ENCODE measurements around the gene HIC1. TPM values are rescaled to one million over a fixed set of nuclear protein-coding genes. Genes with fewer than 3 reads are reported as not detected.

Gene HIC1
- total RNA-seq, 4 donors from 2014 or later, result 9.1 to 32.5 (median 14.7) TPM

GRCh38 chr17:2065949-2066400 lies 11.1 kb downstream of the HIC1 start:
- peaks cover 24 to 74% (median 46%) of the 10 kb centered on the region in 4 donors for H3K4me1 ChIP-seq
- WGBS, 2 donors (ENCODE audit: low coverage in 1 of 2), result 83% methylated on average over 10 of the region's 10 CpGs; no CpG with 5 or more reads in 1 of the 2 donors
- H3K36me3 ChIP-seq, result peaks cover 0 to 10% (median 0%) of the 10 kb centered on the region in 4 donors
- no peaks in the 10 kb centered on the region for H3K27me3 ChIP-seq
- no peak for DNase-seq
- no peaks in the 10 kb centered on the region for H3K9me3 ChIP-seq
- intact Hi-C loops (cut with DNase I; ENCODE audit: low total_unique reads), result no loop called here
- no peak overlapping the region for H3K4me3 ChIP-seq
- in situ Hi-C loops (cut with MboI; ENCODE audit: low pct_ligation_motif_present in 1 of 4, low pct_unique_long_range_greater_than_20kb in 1 of 4, low sequenced_read_pairs in 3 of 4), result loop anchor here (5.0 to 25.0 kb wide), 3 partner anchors 96 to 179 kb away; no protein-coding TSS in a partner anchor
- peak overlapping the region; percentile 85 to 92 (median 90) for H3K27ac ChIP-seq
- TF ChIP-seq CTCF (IDR thresholded peaks at IDR 0.05) (no peak), POLR2AphosphoS5 (IDR thresholded peaks at IDR 0.05) (peak in 1 of 3 donors; percentile 47)

GRCh38 chr17:2067048-2067561 lies 12.2 kb downstream of the HIC1 start:
- no peaks in the 10 kb centered on the region for H3K27me3 ChIP-seq
- peak overlapping the region; percentile 77 to 92 (median 90) for H3K27ac ChIP-seq
- TF ChIP-seq CTCF (IDR thresholded peaks at IDR 0.05), result no peak
- TF ChIP-seq POLR2A (IDR thresholded peaks at IDR 0.05), result no peak
- no peak for TF ChIP-seq POLR2AphosphoS5 (IDR thresholded peaks at IDR 0.05)
- TF ChIP-seq EP300 (IDR thresholded peaks at IDR 0.05; ENCODE audit: low read depth), result no peak
- H3K36me3 ChIP-seq, result peaks cover 0 to 10% (median 0%) of the 10 kb centered on the region in 4 donors
- H3K4me1 ChIP-seq, result peaks cover 24 to 79% (median 49%) of the 10 kb centered on the region in 4 donors
- in situ Hi-C loops (cut with MboI; ENCODE audit: low pct_ligation_motif_present in 1 of 4, low pct_unique_long_range_greater_than_20kb in 1 of 4, low sequenced_read_pairs in 3 of 4) (loop anchor here (5.0 to 25.0 kb wide), 3 partner anchors 95 to 178 kb away; no protein-coding TSS in a partner anchor), intact Hi-C loops (cut with DNase I; ENCODE audit: low total_unique reads) (no loop called here)
- DNase-seq, result no peak
- no peaks in the 10 kb centered on the region for H3K9me3 ChIP-seq
- no peak overlapping the region for H3K4me3 ChIP-seq
- WGBS, 2 donors (ENCODE audit: low coverage in 1 of 2), result 40 to 83% methylated on average over 2 to 14 of the region's 14 CpGs

- Histone ChIP-seq H3K4me1 (peaks cover 24 to 79% (median 47%) of the 10 kb centered on the region in 4 donors), H3K27ac (peak overlapping the region; percentile 77 to 92 (median 90)), H3K9me3 (no peaks in the 10 kb centered on the region), H3K27me3 (no peaks in the 10 kb centered on the region), H3K36me3 (peaks cover 0 to 10% (median 0%) of the 10 kb centered on the region in 4 donors), H3K4me3 (no peak overlapping the region)
- intact Hi-C loops (cut with DNase I; ENCODE audit: low total_unique reads) (no loop called here), in situ Hi-C loops (cut with MboI; ENCODE audit: low pct_ligation_motif_present in 1 of 4, low pct_unique_long_range_greater_than_20kb in 1 of 4, low sequenced_read_pairs in 3 of 4) (loop anchor here (5.0 to 25.0 kb wide), 3 partner anchors 95 to 177 kb away; no protein-coding TSS in a partner anchor)
- TF ChIP-seq EP300 (IDR thresholded peaks at IDR 0.05; ENCODE audit: low read depth) (no peak), POLR2A (IDR thresholded peaks at IDR 0.05) (no peak), POLR2AphosphoS5 (IDR thresholded peaks at IDR 0.05) (no peak), CTCF (IDR thresholded peaks at IDR 0.05) (no peak)
- 61% methylated on average over 5 of the region's 5 CpGs; no CpG with 5 or more reads in 1 of the 2 donors for WGBS, 2 donors (ENCODE audit: low coverage in 1 of 2)
- DNase-seq, result no peak
These were observed 12.7 kb downstream of the HIC1 start for GRCh38 chr17:2067608-2068024.

- WGBS, 2 donors (ENCODE audit: low coverage in 1 of 2), result 68% methylated on average over 6 of the region's 6 CpGs; no CpG with 5 or more reads in 1 of the 2 donors
- DNase-seq, result no peak
- intact Hi-C loops (cut with DNase I; ENCODE audit: low total_unique reads), result no loop called here
These were observed 13.2 kb downstream of the HIC1 start for GRCh38 chr17:2068031-2068518.

More at GRCh38 chr17:2068031-2068518, 13.2 kb downstream of the HIC1 start:
- Histone ChIP-seq H3K9me3 (no peaks in the 10 kb centered on the region), H3K27ac (peak overlapping the region; percentile 77 to 92 (median 90)), H3K27me3 (no peaks in the 10 kb centered on the region), H3K4me3 (no peak overlapping the region), H3K4me1 (peaks cover 24 to 75% (median 45%) of the 10 kb centered on the region in 4 donors), H3K36me3 (peaks cover 0 to 10% (median 0%) of the 10 kb centered on the region in 4 donors)
- TF ChIP-seq POLR2AphosphoS5 (IDR thresholded peaks at IDR 0.05) (no peak), EP300 (IDR thresholded peaks at IDR 0.05; ENCODE audit: low read depth) (no peak), CTCF (IDR thresholded peaks at IDR 0.05) (no peak), POLR2A (IDR thresholded peaks at IDR 0.05) (no peak)
- in situ Hi-C loops (cut with MboI; ENCODE audit: low pct_ligation_motif_present in 1 of 4, low pct_unique_long_range_greater_than_20kb in 1 of 4, low sequenced_read_pairs in 3 of 4), result loop anchor here (5.0 to 25.0 kb wide), 3 partner anchors 94 to 177 kb away; no protein-coding TSS in a partner anchor
